HL-60/S4 treated with retinoic acid at 250 ng/mL for 4 days and 3 days (cell line): ENCODE results near the gene GDAP1L1.

Experiments
- in situ Hi-C: fragments of 300-500 bp; cut with MboI; formaldehyde crosslinking; loops from 2 replicates; pipeline ENCODE4 v1.7.0; 2022; ENCODE audit warnings: low sequenced_read_pairs

The GDAP1L1 gene

DNA sequence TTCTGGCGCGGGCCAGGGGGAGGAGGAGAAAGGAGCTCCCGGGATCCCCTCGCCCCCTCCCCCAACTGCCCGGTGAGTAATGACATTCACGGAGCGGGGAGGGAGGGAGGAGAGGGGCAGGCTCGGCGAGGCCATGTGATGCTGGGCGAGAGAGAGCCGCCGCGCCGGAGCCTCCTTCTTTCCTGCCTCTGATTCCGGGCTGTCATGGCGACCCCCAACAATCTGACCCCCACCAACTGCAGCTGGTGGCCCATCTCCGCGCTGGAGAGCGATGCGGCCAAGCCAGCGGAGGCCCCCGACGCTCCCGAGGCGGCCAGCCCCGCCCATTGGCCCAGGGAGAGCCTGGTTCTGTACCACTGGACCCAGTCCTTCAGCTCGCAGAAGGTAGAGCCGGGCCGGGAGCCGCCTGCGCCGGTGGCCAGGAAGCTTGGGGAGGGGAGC, at the start of gene GDAP1L1:
GDAP1L1 (plus strand) TSS at position 178 of the 441 bp plus-strand sequence; CDS start at position 205, 27 bp downstream.
- in situ Hi-C loops: no loop called here

DNA sequence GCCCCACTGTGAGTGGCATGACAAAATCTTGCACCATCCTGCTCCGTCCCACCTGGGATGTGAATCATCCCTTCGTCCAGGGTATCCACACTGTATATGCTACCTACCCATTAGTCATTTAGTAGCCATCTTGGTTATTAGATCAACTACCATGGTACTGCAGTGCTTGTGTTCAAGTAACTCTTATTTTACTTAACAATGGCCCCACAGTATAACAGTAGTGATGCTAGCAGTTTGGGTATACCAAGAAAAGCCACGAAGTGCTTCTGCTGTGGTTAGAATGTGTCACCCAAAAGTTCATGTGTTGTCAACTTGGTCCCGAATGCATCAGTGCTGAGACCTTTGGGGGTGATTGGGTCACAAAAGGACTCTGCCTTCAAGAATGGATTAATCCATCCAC, 48.2 kb upstream of the GDAP1L1 start:
- in situ Hi-C loops: loop anchor here (25.0 kb wide), 1 partner anchor 762 kb away; no protein-coding TSS in a partner anchor

DNA sequence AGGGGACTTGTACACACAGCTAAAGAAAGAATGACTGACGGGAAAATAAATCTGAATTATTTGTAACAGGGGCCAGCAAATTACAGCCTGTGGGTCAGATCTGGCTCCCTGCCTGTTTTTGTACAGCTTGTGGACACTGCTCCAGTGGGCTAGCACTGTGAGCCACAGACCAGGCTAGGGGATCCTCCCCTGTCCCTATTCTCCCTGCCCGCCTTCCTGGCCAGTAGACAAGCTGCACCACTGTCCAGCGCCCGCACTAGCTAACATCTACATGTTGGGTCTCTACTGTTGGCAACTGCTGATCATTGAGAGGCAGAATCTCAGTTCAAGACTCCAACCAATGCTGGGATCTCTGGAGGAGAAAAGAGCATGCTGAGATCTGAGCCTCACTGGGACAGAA, 47.2 kb upstream of the GDAP1L1 start:
- in situ Hi-C loops: loop anchor here (25.0 kb wide), 1 partner anchor 763 kb away; no protein-coding TSS in a partner anchor

DNA sequence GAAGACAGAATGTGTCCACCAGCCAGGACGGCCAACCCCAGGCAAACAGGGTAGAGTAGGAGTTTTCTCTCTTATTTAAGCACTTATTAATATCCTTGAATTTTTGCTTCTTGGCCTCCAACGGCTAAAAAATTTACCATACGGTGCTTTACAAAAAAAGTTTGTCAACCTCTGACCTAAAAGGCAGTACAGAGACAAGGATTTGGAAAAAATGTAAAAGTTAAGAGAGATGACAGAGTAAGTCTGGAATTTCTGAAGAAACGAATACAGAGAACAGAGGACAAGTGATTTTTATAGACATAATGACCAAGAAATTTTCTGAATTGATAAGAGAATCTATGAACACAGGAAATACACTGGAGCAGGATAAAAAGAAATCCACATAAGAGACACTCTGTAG, 46.7 kb upstream of the GDAP1L1 start:
- in situ Hi-C loops: no loop called here

DNA sequence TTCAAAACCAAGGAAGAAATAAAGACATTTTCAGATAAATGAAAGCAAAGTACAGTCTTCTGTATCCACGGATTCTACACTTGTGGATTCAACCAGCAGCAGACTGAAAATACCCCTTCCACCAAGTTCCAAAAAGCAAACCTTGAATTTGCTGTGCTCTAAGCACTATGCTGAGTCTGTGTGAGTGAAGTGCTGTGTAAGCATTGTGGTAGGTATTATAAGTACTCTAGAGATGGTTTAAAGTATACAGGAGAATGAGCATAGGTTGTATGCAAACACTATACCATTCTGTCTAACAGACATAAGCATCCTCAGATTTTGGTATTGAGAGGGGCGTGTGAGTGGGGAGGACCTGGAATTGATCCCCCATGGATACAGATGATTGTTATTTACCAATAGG, 46.1 kb upstream of the GDAP1L1 start:
- in situ Hi-C loops: no loop called here

DNA sequence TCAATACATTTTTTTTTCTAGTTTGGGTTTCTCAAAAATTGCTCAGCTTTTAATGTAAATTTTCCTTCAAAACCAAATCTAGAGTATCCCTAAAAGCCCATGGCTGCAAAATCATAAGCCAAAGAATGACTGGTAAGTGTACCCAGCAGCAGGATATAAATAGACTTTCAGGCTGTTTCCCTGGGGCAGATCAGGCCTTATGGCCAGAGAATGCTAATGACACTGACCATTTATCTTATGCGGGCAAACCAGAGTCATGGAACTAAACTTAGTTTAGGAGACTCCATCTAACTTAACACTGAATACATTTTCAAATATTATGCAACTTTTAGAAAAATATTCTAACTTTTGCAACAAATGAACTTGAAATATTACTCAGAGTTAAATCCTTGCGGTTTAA, 43.9 kb upstream of the GDAP1L1 start:
- in situ Hi-C loops: no loop called here

DNA sequence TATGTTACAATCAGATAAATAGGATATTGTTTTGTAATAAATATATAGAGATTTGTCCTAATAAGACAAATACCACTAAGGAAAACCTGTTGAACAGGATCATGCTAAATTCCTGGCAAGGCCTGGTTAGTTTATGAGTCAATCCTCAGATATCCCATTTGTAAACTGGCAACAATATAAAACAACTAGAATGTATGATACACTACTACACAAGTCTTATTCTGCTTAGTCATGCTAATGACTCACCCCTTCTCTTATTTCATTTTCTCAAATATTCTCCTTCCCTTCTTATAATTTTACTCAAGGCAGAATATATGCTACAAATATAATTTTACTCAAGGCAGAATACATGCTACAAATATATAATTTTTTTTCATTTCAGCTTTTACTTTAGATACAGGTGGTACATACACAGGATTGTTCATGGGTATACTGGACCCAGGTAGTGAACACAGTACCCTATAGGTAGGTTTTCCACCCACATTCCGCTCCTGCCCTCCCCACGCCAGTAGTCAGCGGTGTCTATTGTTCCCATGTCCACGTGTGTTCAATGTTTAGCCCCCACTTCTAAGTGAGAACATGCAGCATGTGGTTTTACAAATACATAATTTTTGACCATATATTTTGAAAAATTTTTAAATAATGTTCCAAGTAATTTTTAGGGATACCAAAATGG, 42.8 kb upstream of the GDAP1L1 start:
- in situ Hi-C loops: no loop called here

DNA sequence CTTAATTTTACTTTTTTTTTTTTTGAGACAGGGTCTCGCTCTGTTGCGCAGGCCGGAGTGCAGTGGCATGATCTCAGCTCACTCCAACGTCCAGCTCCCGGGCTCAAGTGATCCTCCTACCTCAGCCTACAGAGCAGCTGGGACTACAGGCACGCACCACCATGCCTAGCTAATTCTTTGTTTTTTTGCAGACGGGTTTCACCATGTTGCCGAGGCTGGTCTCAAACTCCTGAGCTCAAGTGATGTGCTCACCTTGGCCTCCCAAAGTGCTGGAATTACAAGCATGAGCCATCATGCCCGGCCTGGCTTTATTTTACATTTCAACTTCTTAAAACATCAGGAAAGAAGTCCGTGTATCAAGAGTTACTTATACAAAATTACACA, 42.3 kb upstream of the GDAP1L1 start:
- in situ Hi-C loops: no loop called here

DNA sequence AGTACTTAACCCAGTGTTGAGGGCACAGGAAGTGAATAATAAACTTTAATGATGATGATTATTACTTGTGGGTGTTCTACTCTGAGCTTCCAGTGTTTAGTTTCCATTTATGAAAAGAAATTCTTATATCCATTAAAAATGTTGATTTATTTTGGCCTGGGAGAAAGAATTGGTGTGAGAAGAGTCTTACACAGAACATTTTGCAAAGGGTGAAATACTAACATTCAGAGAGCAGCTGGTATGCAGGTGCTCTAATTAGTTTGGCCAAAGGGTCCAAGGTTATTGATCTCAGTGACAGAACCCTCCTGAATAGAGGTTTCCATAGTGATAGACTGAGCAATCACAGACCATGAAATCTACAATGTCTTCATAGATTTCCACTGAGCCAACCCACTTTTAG, 41.0 kb upstream of the GDAP1L1 start:
- in situ Hi-C loops: no loop called here

DNA sequence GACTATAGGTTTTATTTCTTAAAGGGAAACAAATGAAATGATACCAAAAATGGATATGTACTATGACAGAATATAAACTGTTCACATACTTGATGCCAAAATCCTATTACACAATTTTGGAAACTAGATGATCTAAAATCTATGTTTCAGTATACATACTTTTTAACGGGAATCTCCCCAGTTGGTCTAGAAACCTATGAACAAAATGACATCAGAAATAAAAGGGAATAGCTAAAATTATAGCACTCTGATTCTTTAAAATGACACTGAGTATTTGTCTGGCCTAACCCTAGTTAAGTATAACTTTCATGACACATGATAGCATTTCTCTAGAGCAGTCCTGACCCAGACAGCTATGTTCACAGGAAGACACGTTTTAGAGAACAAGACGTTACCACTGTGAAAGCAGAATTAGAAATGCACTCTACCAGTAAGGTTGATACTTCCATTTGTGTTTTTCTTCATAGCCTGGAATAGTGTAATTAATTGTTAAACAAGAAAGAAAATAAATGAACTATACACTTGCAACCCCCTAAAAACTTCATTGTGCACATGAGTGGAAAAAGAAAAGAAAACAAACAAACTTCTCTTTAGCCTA, 39.9 kb upstream of the GDAP1L1 start:
- in situ Hi-C loops: no loop called here

DNA sequence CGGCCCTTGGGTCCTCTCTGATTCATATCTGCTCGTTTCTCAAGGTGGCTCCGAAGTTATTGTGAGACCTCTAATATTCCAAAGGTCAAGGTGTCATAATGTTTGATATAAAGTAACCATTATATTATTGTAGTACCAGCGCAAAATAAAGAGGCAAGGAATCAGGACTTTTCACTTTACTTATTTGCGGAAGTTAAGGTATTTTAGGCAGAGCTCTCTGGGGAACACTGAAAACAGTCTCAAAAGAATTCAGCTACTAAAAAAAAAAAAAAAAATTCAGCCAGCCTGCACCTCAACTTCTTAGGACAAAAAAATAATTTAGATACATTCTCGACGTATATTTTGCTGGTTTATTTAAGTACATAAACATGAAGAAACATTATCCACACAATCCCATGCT, 38.9 kb upstream of the GDAP1L1 start:
- in situ Hi-C loops: no loop called here

DNA sequence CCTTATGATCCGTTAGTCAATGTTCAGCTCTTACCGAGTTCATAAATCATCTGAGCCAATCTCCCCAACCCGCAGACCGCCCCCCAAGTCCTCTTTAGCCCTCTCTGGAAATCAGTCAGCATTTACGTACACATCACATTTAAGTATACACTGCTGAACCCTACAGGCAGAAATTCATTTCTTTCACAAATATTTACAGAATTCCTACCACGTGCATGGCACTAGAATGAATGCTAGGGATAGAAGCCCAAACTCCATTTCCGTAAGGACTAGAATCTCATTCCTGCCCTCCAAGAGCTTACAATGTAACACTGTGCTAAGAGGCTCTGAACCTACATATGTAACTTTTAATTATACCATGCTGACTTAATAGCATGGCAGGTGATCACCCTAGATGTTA, 38.3 kb upstream of the GDAP1L1 start:
- in situ Hi-C loops: no loop called here

DNA sequence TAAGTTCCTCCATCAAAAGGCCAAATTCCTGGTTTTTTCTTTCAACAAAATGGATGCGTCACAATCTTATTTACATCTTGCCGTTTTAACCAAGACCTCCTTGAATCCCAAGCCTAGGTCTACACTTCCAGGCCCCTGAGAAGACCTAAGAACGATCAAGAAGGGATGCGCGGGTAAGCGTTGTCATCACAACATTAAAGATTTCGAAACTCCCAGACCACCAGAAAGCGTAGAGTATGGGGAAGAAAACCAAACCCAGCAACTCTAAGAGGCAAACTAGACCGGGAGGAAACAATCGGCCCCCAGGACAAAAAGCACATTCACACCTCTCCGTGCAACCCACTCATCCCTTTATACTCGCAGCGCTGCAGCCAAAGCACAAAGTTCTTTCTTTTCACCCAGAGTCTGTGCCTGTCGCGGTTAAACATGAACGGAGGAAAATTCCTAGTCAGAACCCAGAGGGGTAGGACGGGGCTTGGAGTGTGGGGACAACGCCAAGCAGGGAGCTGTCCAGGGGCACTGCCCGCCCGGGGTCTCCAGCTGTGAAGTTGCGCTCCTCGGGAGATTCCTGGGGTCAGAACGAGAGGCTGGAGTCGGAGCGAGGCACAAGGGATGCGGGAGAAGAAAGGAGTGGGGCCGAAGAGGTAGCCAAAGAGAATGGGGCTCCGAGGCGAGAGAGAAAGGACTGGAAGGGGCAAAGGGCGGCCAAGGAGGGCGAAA, 37.3 kb upstream of the GDAP1L1 start:
- in situ Hi-C loops: no loop called here

DNA sequence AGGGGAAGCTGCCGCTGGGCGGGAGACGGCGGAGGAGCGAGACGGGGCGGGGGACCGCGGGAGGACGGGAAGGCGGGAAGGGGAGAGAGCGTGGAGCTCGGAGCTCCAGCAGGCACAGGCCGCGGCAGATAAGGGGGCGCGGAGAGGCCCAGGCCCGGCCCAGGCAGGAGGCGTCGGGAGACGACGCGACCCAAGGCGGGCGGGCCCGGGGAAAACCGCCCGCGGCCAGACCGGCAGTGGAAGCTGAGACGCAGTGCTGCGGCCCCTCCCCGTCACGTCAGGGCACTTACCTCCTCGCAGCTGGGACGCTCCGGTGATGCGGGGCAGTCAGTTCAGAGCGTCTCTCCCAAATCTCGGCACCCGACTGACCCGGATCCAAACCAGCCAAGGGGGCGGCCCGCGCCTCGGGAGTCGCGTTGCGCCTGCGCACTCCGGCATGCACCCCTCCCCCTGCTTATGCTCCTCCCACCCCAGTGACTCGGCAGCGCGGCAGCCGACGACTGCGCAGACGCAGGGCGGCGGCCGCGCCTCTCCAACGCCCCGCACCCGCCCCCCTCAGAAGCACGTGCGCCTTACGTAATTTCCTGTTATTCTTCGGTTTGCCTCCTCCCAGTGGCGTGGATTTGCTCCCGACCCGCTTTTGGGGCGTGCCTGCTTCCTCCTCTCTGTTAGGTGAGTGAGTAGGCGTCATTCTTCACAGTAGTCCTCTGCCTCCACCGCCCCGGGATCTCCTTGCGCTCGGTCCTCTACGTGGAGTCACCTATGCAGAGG, 36.5 kb upstream of the GDAP1L1 start, which contains the start of gene OSER1:
OSER1 (minus strand) TSS at position 366 of the 771 bp plus-strand sequence. CDS start 3,814 bp downstream, outside the sequence.
- in situ Hi-C loops: no loop called here

DNA sequence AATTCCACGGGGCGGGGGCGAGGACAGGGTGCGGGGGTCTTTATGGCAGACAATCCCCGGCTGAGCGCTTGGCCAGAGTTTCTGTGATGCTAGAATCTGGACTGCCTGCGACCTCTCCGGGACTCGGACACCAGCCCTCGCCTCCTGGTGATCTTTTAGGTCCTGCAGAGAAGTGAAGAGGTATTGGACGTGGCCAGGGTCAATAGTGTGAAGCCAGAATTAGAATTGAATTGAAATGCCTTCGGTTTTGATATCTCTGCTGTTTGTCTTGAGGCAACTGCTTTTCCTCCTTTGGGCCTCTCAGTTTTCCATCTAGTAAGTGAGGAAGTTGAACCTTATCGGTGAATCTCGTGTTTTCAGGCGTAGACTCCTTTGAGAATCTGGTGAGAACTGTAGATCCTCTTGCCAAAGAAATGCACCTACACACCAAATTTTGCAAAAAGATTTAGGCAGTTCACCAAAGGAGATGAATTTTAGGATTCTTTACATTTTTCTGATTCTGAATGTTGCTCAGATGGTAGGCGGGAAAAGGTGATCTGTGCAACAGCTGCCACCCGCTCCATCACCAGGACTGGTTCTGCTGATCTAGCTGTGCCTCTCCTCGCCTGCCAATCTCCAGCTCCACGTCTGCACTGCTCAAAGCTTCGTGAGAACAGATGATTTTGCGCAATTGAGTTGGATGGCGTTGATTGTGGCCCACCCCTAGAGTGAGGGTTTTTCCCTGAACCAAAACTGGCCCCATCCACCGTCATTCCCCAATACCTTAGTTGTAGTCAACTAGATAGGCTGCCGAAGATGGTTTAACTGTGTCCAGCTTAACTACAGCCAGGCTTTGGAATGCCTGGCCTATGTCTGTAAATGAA, 35.7 kb upstream of the GDAP1L1 start:
- in situ Hi-C loops: no loop called here

DNA sequence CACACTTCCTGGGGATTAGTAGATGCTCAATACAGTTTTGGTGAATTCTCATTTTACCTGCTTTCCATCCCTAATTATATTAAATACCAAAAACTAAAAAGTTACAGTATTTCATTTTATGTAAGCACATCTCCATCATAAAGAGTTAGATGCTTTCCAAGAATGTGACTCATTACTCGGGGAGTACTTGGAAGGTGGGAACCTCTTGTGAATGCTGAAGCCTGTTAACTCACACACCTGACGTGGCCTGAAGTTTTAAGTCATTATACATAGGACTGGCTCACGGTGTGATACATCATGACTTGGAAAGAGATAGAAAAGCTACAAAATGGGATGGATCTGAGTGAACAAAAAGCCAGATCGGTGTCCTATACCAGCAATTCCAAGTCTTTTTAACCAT, 34.3 kb upstream of the GDAP1L1 start:
- in situ Hi-C loops: no loop called here

DNA sequence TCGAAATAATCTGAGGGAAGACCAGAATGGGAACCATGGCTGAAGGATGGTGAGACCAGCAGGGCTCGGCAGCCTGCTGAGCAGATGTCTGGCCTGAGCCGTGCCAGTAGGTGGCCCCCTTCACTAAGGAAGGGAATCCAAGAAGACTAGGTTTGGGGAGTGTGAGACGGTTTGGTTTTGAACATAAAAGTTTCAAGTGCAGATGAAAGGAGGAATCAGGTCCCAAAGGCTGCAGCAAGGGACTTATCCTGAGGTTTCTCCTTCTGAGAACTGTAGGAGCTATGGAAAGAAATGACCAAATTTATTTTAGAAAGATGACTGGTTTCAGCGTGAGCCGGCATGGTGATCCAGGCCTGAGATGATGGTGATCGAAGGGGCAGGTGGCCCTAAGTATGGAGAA, 32.0 kb upstream of the GDAP1L1 start:
- in situ Hi-C loops: no loop called here

DNA sequence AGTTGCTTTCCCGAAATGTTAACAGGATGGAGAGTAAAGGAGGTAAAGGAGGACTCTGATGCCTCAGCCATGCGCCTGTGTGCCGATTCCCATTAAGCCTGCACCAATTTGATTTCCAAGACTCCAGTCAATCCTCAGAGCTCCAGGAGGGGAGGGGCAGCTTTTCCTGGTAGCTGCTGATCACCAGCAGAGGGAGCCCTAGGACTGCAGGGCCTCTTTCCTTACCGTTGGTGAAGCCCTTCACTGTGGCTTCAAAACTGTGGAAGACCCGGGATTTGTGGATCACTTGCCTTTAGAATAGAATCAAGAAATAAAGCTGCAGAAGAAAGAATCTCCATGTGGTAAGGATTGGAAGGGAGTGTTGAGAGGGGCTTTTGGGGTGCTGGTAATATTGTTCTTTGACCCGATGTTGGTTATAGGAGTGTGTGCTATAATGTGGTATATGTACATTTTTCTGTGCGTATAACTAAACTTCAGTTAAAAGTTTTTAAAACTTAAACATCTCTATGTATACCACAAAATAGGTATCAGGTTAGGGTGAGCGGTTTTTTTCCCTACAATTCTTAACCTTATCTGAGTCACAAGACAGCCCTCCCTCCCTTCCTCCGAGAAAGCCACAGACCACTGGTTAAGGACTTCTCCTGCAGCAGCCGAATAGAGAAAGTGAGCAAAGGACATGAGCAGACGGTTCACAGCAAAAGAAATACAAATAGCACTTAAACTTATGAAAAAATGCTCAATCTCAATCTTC, 29.6 kb upstream of the GDAP1L1 start:
- in situ Hi-C loops: no loop called here

DNA sequence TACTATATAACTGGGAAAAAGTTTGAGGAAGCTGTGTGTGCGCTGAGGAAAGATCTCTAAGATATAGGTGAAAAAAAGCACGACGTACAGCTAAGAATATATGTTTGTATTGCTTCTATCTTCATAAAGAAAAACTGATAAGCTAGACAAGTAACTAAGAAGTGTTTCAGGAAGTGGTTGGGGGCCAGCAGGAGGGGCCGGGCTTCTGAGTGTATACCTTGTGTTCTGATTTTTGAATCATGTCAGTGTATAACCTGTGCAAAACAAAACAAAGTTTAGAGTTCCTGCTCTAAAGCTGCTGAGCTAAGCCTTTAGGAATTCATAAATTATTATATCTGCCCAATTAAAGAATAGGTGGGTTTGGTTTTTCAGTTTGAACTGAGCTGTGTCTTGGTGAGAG, 28.7 kb upstream of the GDAP1L1 start:
- in situ Hi-C loops: no loop called here
